Endodermal cell (in vitro differentiated cells): ENCODE measurements around the gene HSPA2. TPM values are rescaled to one million over a fixed set of nuclear protein-coding genes. Genes with fewer than 3 reads are reported as not detected.

Source experiments
- DNase-seq: peaks from one replicate; pipeline ENCODE4 v3.0.0-alpha.2; 2017
- H3K27ac ChIP-seq: 2 replicates; pipeline ENCODE4 v1.5.1; 2013; ENCODE audit warnings: mild to moderate bottlenecking, low read depth, low read length, moderate library complexity
- H3K27me3 ChIP-seq: 2 replicates; pipeline ENCODE4 v1.6.1; 2013; ENCODE audit warnings: mild to moderate bottlenecking, low read length, moderate library complexity; ENCODE audit not compliant: insufficient read depth, control insufficient read depth, poor library complexity, severe bottlenecking
- H3K36me3 ChIP-seq: 2 replicates; pipeline ENCODE4 v1.7.0; 2013; ENCODE audit warnings: mild to moderate bottlenecking, low read length, moderate library complexity; ENCODE audit not compliant: control insufficient read depth, insufficient read depth
- H3K4me1 ChIP-seq: one replicate; pipeline ENCODE4 v1.7.0; 2013; ENCODE audit warnings: low read length; ENCODE audit not compliant: control insufficient read depth, insufficient read depth
- H3K4me3 ChIP-seq: 2 replicates; pipeline ENCODE4 v1.5.1; 2013; ENCODE audit warnings: mild to moderate bottlenecking, low read length, moderate library complexity
- H3K9ac ChIP-seq: 2 replicates; pipeline ENCODE4 v1.6.1; 2013; ENCODE audit warnings: mild to moderate bottlenecking, low read length, moderate library complexity; ENCODE audit not compliant: poor library complexity, severe bottlenecking; ENCODE audit errors: extremely low read depth
- H3K9me3 ChIP-seq: 2 replicates; pipeline ENCODE4 v1.6.1; 2013; ENCODE audit warnings: mild to moderate bottlenecking, low read length, moderate library complexity; ENCODE audit not compliant: control insufficient read depth
- H3K27ac Mint-ChIP-seq: 2 replicates; pipeline ENCODE4 v1.8.0; 2020; ENCODE audit warnings: mixed read lengths
- H3K27me3 Mint-ChIP-seq: 2 replicates; pipeline ENCODE4 v1.8.0; 2021; ENCODE audit warnings: mild to moderate bottlenecking, mixed read lengths; ENCODE audit not compliant: insufficient read depth
- H3K36me3 Mint-ChIP-seq: 2 replicates; pipeline ENCODE4 v1.8.0; 2020; ENCODE audit warnings: low read depth, mixed read lengths
- H3K4me1 Mint-ChIP-seq: 2 replicates; pipeline ENCODE4 v1.8.0; 2020; ENCODE audit warnings: mixed read lengths
- H3K4me3 Mint-ChIP-seq: 2 replicates; pipeline ENCODE4 v1.8.0; 2020; ENCODE audit warnings: mild to moderate bottlenecking, moderate library complexity, mixed read lengths
- H3K9me3 Mint-ChIP-seq: 2 replicates; pipeline ENCODE4 v1.8.0; 2020; ENCODE audit warnings: mild to moderate bottlenecking, mixed read lengths
- CTCF ChIP-seq: fragments of 200-600 bp; sonication (generic); conservative IDR thresholded peaks from 2 replicates; pipeline ENCODE4 v1.5.0; 2021; ENCODE audit warnings: antibody characterized with exemption, mild to moderate bottlenecking
- WGBS, 2 experiments: methylation state at CpG; one replicate each; pipeline versions ENCODE4 v1.1.5 to v1.1.7; 2013; ENCODE audit warnings: missing lambda C conversion rate in 2 of 2, mixed read lengths in 1 of 2; ENCODE audit not compliant: insufficient coverage in 1 of 2, insufficient read length in 1 of 2; 5-methylcytosine and 5-hydroxymethylcytosine counted together
- total RNA-seq, 2 donors: library from RNA; stranded (reverse); fragmentation: NEBNext Ultra II Directional in 1 of 2; extraction: Animal tissue kit (Norgen Biotek cat#: 25700) in 1 of 2; gene quantifications; 2 replicates in 1 of 2; 3 replicates in 1 of 2; pipeline ENCODE4 v1.2.1, GENCODE V29; 2021

The HSPA2 gene
- total RNA-seq, 2 donors from 2014 or later = 7.9 to 12.9 TPM

- Mint-ChIP-seq H3K4me3 (no peak overlapping the region), H3K27ac (no peak overlapping the region), H3K36me3 (no peaks in the 10 kb centered on the region), H3K27me3 (no peaks in the 10 kb centered on the region), H3K4me1 (no peaks in the 10 kb centered on the region), H3K9me3 (no peaks in the 10 kb centered on the region)
- Histone ChIP-seq H3K27ac (no peak overlapping the region), H3K27me3 (no peaks in the 10 kb centered on the region), H3K9ac (no peak overlapping the region), H3K36me3 (no peaks in the 10 kb centered on the region), H3K9me3 (no peaks in the 10 kb centered on the region), H3K4me1 (no peaks in the 10 kb centered on the region), H3K4me3 (no peak overlapping the region)
- 78 to 100% methylated on average over 1 to 3 of the region's 3 CpGs for WGBS, 2 experiments
- TF ChIP-seq CTCF = no peak
- DNase-seq = no peak
These were observed 51.3 kb downstream of the HSPA2 start for GRCh38 chr14:64591809-64592208.

Other genes with a start within 250 kb of the HSPA2 start
- under 1 TPM; 0.57 to 0.66 TPM for gene ESR2, start 246.4 kb upstream of the HSPA2 start, total RNA-seq
- gene MTHFD1, start 152.4 kb upstream of the HSPA2 start, total RNA-seq = 100 to 1,000 TPM; 103 to 116 TPM
- gene AKAP5, start 75.2 kb upstream of the HSPA2 start, total RNA-seq = 1 to 10 TPM; 1.3 to 2.0 TPM
- gene ZBTB25, start 36.9 kb upstream of the HSPA2 start, total RNA-seq = 10 to 100 TPM; 14.0 to 17.0 TPM
- 10 to 100 TPM; 31.0 to 32.4 TPM for gene ZBTB1, start 36.0 kb upstream of the HSPA2 start, total RNA-seq
- 1 to 10 TPM in 1 of 2 donors, under 1 TPM in 1; 0.24 to 1.2 TPM for gene PPP1R36, start 9.2 kb downstream of the HSPA2 start, total RNA-seq
- gene PLEKHG3, start 163.7 kb downstream of the HSPA2 start, total RNA-seq = 10 to 100 TPM; 31.7 to 52.6 TPM